HG02943 (cell line): Measurements from ENCODE around the gene MEX3C.
A peak's percentile ranks its signal among the peaks of the same experiment; 100 is the strongest.

Experiments used
- ATAC-seq: cut with Tn5 transposase; IDR thresholded peaks from one replicate; pipeline ENCODE4 v1.9.1; 2021; ENCODE audit warnings: mild to moderate bottlenecking, low read depth, moderate library complexity; ENCODE audit not compliant: unreplicated experiment

MEX3C gene

GRCh38 chr18:51197661-51198424 lies at the start of gene MEX3C:
Gene MEX3C, minus strand, starts transcription at chr18:51197681. Its CDS starts 361 bp downstream, at chr18:51197320.
- ATAC-seq, result peak; percentile 83

- no peak for ATAC-seq
Observed at GRCh38 chr18:51241226-51241625, 43.7 kb upstream of the MEX3C start.

DNA sequence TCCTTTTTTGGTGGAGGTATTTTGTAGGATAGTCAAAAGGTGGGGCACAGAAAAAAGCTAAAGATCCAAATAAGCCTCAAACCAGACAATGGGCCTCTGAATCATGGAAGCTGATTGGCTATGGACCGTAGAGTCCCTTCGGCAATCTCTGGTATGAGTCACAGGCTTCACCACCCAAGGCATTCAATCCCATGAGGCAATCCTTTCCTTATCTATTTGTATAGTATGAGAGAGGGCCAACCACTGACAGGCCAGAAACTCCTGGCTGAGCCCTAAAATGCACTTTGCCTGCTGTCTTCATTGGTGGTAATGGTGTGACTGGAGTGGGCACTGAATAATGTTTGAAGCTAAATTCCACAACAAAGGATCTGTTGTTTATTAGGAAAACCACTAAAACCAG lies 38.7 kb upstream of the MEX3C start:
- ATAC-seq, result no peak

GRCh38 chr18:51235009-51235789 lies 37.7 kb upstream of the MEX3C start:
- ATAC-seq, result no peak

GRCh38 chr18:51234117-51235008 lies 36.9 kb upstream of the MEX3C start:
- ATAC-seq, result no peak

- no peak for ATAC-seq
Observed at GRCh38 chr18:51229328-51229727, 31.8 kb upstream of the MEX3C start.

DNA sequence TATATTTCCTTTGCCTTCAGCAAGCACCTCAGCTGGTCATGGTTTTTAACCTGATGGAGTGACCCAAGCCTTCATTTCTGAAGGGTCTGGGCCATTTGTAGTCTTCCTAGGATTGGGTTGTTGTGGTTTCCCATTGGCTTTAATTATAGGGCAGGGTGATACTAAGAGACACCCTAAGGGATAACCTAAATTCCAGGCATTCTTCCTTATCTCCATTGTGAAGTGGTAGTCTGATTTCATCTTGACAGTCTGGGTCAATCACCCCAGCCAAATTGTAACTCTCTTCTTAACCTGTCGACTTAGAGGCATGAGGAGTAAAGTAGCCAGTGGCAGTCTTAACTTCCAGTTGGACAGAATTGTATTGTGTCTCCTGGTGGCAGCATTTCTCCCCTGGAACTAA lies 30.2 kb upstream of the MEX3C start:
- ATAC-seq, result no peak

- no peak for ATAC-seq
Observed at GRCh38 chr18:51226587-51227350, 29.3 kb upstream of the MEX3C start.

- ATAC-seq, result no peak
Observed at GRCh38 chr18:51226068-51226467, 28.6 kb upstream of the MEX3C start.

DNA sequence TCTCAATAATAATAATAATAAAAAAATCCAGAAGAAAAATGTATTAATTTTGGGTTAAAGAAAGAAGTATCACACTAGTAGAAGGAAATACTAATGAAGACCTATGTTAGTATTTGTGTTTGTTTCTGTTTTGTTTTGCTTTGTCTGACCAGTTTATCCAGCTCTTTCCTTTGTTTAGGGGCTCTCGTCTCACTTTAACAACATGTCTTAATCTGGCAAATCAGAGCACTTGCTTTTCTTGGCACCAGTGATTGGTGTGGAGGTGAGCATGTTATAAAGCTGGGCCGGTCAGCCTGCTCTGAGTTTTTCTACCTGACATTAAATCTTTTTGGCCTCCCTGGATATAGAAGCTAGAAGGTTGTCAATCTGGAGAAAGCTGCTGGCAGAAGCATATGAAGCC lies 15.1 kb upstream of the MEX3C start:
- ATAC-seq, result no peak

DNA sequence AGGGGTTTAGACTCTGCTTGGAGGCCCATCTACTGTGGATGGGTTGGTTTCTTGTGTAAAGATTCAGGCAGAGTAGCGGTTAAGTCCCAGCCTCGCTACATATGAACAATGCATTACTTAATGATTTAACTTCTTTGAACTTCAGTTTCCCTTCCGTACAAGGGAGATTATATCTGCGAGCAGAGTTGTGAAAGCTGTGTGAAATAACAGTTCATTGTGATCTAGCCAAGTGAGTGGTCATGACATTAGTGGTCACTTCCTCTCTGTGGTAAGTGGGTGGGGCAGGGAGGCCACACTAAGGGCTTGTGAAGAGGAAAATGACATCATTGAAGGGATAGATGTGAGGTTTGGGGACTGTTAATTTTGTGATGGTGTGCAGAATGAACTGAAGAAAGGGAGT lies 14.1 kb upstream of the MEX3C start:
- ATAC-seq, result peak; percentile 98

GRCh38 chr18:51196811-51197660 lies 445 bp downstream of the MEX3C start:
- no peak for ATAC-seq

DNA sequence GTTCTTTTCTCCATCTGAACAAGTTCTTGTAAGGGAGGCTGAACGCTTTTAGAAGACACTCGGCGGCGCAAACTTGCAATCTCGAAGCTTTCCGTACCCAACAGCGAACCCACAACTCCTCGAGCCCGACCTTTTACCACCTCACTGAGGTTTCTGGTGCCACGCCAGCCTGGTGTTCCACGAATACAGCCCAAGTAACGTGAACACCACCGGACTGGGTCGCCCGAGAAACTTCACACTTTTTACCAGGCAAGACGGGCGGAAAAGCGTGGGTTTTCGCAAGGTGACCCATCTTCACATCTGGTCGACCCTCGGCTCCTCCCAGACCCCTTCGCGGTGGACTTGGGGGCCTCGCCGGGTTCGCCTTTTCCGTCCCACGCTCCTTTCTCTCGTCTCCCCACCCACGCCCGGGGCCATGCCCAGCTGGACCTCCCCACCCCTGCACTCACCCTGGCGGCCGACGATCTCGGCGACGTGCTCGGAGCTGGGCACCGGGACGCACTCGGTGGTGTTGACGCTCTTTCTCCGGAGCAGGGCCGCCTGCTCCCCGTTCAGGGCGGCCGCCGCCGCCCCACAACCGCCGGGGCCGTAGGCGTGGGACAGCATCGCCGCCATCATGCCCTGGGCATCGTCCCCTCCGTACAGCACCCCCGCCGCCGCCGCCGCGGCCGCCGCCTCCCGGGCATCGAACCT lies 1.2 kb downstream of the MEX3C start:
- no peak for ATAC-seq

- no peak for ATAC-seq
Observed at GRCh38 chr18:51195451-51196117, 1.9 kb downstream of the MEX3C start.

DNA sequence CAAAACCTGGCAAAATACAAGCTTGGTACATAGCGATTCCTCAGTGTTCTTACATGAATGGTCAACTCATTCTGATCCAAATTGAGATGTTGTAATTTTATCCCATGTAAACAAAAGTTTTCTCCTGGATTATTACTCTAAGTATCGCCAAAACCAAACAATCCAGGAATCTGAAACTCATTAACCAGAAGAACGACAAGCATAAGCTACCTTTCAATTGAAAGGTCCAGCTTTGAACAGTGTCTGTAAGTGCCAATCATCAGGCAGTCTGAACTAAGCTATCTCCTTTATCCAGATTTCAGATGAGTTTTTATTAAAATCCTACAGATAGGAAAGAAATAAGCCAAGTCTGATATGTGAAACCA lies 2.4 kb downstream of the MEX3C start:
- no peak for ATAC-seq

- no peak for ATAC-seq
Observed at GRCh38 chr18:51194604-51195003, 2.9 kb downstream of the MEX3C start.

DNA sequence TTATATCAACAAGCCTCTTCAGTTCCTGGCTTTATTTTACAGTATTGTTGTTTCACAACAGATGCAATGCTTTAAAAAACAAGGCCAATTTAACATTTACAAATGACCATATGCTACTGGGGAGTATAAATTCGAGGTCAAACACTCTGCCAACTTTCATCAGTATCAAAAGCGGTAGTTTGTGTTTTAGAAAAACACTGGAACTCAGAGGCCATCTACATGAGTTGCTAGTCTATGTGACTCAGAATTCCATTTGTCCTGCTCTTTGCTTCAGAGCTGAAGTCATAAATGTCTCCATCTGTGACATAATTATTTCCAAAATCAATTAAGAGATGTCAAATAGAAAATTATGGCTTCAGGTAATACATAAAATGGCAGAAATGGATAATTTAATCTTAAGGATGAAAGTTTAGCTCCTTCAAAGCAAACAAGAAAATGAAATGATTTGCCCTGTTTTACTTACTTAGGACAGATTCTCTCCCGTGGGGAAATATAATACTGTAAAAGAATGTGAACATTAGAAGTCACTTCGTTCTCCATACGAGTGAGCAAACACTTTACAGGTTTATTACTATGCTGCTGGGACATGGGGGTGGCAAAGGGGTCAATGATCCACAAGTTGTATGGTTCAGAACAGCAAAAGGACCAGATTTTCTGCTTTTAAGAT lies 3.7 kb downstream of the MEX3C start:
- no peak for ATAC-seq

DNA sequence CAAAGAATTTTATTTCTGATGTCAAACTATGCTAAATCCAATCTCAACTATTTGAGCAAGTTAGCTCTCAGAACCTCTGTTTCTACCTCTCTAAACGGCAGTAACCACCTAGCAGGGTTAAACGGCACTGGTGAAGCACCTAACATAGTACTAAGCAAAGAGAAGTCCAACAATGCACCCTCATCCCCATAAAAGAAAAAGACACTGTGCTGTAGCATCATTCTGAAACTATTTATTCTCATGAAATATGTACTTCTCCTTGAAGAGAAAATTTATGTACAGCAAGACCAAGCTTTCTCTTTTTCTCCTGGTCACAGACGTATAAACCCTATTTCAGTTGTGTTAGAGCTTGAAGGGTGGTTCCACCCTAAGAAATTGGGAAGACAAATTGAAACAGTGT lies 4.8 kb downstream of the MEX3C start:
- no peak for ATAC-seq
